PC-9 (cell line): ENCODE data around the gene GDF2.

ENCODE experiments used
- CTCF ChIP-seq: fragments of 200-600 bp; sonication (generic); conservative IDR thresholded peaks from 2 replicates; pipeline ENCODE4 v1.6.1; 2017; ENCODE audit warnings: mixed run types, antibody characterized with exemption, mild to moderate bottlenecking, moderate library complexity
- EZH2 ChIP-seq: fragments of 200-600 bp; sonication (generic); IDR thresholded peaks from 2 replicates; pipeline ENCODE4 v1.8.0; 2017; ENCODE audit warnings: antibody characterized with exemption, low read depth

- no peak for TF ChIP-seq CTCF
- no peak for TF ChIP-seq EZH2
Measured at GRCh38 chr10:47336387-47337134, 14.3 kb downstream of the GDF2 start.
